ENCODE measurements around the gene DOCK10. TPM values are rescaled to one million over a fixed set of nuclear protein-coding genes. Genes with fewer than 3 reads are reported as not detected.
A peak's percentile ranks its signal among the peaks of the same experiment; 100 is the strongest.

DOCK10 gene
- total and polyA plus RNA-seq, 9 of the 15 experiments (the other 6 are each of a cell fraction or from before 2014, with no cell fraction given) = 0.01 to 0.87 (median 0.18) TPM

GRCh38 chr2:225008935-225009334 lies 33.3 kb downstream of the DOCK10 start:
- Histone ChIP-seq H3K79me2 (ENCODE audit: control insufficient read depth, insufficient read depth, low read length) (no peaks in the 10 kb centered on the region), H3K4me1 (replicated peaks in 1 of 2; ENCODE audit: control insufficient read depth in 2 of 2, insufficient read depth in 2 of 2, low read length in 2 of 2) (no peaks in the 10 kb centered on the region), H4K20me1 (replicated peaks; ENCODE audit: control insufficient read depth, insufficient read depth, low read length) (no peaks in the 10 kb centered on the region), H3K36me3 (ENCODE audit: control insufficient read depth, insufficient read depth, low read length) (no peaks in the 10 kb centered on the region), H3K27me3 (ENCODE audit: control insufficient read depth in 2 of 2, insufficient read depth in 2 of 2, low read length in 2 of 2) (no peaks in the 10 kb centered on the region), H3K4me3 (no peak overlapping the region), H3K27ac (ENCODE audit: extremely low read depth, low read depth, low read length) (no peak overlapping the region), H3K9me3 (replicated peaks; ENCODE audit: control insufficient read depth, insufficient read depth, low read depth, low read length) (no peaks in the 10 kb centered on the region), H3K9ac (ENCODE audit: insufficient read depth in 1 of 2, low read depth in 2 of 2, low read length in 2 of 2) (no peak overlapping the region), H2AFZ (ENCODE audit: low read depth, low read length) (no peak overlapping the region), H3K9me1 (ENCODE audit: control insufficient read depth, insufficient read depth, low read length) (no peaks in the 10 kb centered on the region), H3K4me2 (ENCODE audit: insufficient read depth, low read length) (no peak overlapping the region)
- POLR2A ChIA-PET = no interaction called here
- WGBS (ENCODE audit: insufficient coverage, low coverage, missing lambda C conversion rate) = 0% methylated on average over 5 of the region's 5 CpGs
- DNase-seq (ENCODE audit: extremely low read depth in 1 of 4, low spot score in 3 of 4) (peak in 3 of 4 experiments; percentile 3 to 10 (median 7)), FAIRE-seq (no peak), ATAC-seq (no peak)
- intact Hi-C loops (cut with micrococcal nuclease) (loop anchor here (10.0 kb wide), 2 partner anchors 654 to 1034 kb away; no protein-coding TSS in a partner anchor), in situ Hi-C loops (cut with MboI) (no loop called here)
- no peak for TF ChIP-seq SMAD1 (IDR thresholded peaks at IDR 0.05; ENCODE audit: low read depth, low read length, partially characterized antibody)
- peak in 1 of 2 experiments; percentile 34; a peak in 1 of 4 replicates for TF ChIP-seq RAD21 (CRISPR knock-in tag; conservative IDR thresholded peaks at IDR 0.05 in 1 of 2, IDR thresholded peaks at IDR 0.05 in 1 of 2)
- peak in 1 of 3 experiments; percentile 25; a peak in 1 of 6 replicates for TF ChIP-seq CTCF (IDR thresholded peaks at IDR 0.05 in 2 of 3, conservative IDR thresholded peaks at IDR 0.05 in 1 of 3; ENCODE audit: insufficient read depth in 2 of 3, low read depth in 1 of 3, low read length in 3 of 3)
- TF ChIP-seq GTF2A2 (tag; IDR thresholded peaks at IDR 0.05) = no peak
- CTCF ChIA-PET (ENCODE audit: low intra/inter-chr PET ratio) = no interaction called here
- no TSS peak for BruUV-seq (replicated peaks)

Data from K562 (cell line).